Colonic mucosa (tissue), 4 donors: ENCODE data around the gene DMD. TPM values are rescaled to one million over a fixed set of nuclear protein-coding genes. Genes with fewer than 3 reads are reported as not detected.

ENCODE experiments used
- DNase-seq: peaks from one replicate; pipeline ENCODE4 v3.0.0-alpha.2; 2020
- H3K27ac ChIP-seq: fragments of 200-600 bp; one replicate; pipeline ENCODE4 v1.8.0; 2021
- H3K27me3 ChIP-seq: fragments of 200-600 bp; one replicate; pipeline ENCODE4 v1.8.0; 2021
- H3K36me3 ChIP-seq: fragments of 200-600 bp; one replicate; pipeline ENCODE4 v1.8.0; 2021
- H3K4me1 ChIP-seq: fragments of 200-600 bp; one replicate; pipeline ENCODE4 v1.8.0; 2021; ENCODE audit warnings: mild to moderate bottlenecking
- H3K4me3 ChIP-seq: fragments of 200-600 bp; one replicate; pipeline ENCODE4 v1.8.0; 2021
- H3K9ac ChIP-seq, 2 donors: one replicate each; pipeline ENCODE4 v1.7.0; 2013; ENCODE audit warnings: control low read depth in 2 of 2, low read depth in 2 of 2, low read length in 2 of 2
- H3K9me3 ChIP-seq: fragments of 200-600 bp; one replicate; pipeline ENCODE4 v1.8.0; 2021
- CTCF ChIP-seq: fragments of 200-600 bp; IDR thresholded peaks from one replicate; pipeline ENCODE4 v1.8.0; 2022; ENCODE audit warnings: antibody characterized with exemption, mild to moderate bottlenecking
- intact Hi-C: fragments of 100-400 bp; cut with DNase I; formaldehyde crosslinking; loops from one replicate; pipeline ENCODE4 v1.14.1; 2022
- total RNA-seq, 2 donors: library from RNA; stranded (reverse); fragmentation: NEBNext Ultra II Directional in 1 of 2; extraction: Animal tissue kit (Norgen Biotek cat#: 25700) in 1 of 2; gene quantifications; one replicate each; pipeline ENCODE4 v1.2.1, GENCODE V29; 2021
- donor health status: healthy.
- donor health status: DM: no; HTN: no; CAD: no.
- donor health status: DM: no; HTN: no; CAD: no.

The DMD gene
- total RNA-seq, 2 donors from 2014 or later: 7.3 to 24.5 TPM

- Histone ChIP-seq H3K36me3 (no peaks in the 10 kb centered on the region), H3K9ac (no peak overlapping the region), H3K9me3 (no peaks in the 10 kb centered on the region), H3K4me1 (no peaks in the 10 kb centered on the region), H3K4me3 (no peak overlapping the region), H3K27ac (no peak overlapping the region), H3K27me3 (no peaks in the 10 kb centered on the region)
- no peak for TF ChIP-seq CTCF
- intact Hi-C loops: loop anchor here (10.0 kb wide), 1 partner anchor 256 kb away; no protein-coding TSS in a partner anchor
- no peak for DNase-seq
These were observed 1920.2 kb downstream of the DMD start for GRCh38 chrX:31291131-31291530.

GRCh38 chrX:31287861-31288260, 1923.5 kb downstream of the DMD start:
- H3K27ac ChIP-seq: no peak overlapping the region
- H3K9me3 ChIP-seq: no peaks in the 10 kb centered on the region
- intact Hi-C loops: no loop called here
- no peaks in the 10 kb centered on the region for H3K4me1 ChIP-seq
- TF ChIP-seq CTCF: no peak
- H3K4me3 ChIP-seq: no peak overlapping the region
- DNase-seq: no peak
- H3K36me3 ChIP-seq: no peaks in the 10 kb centered on the region
- no peak overlapping the region for H3K9ac ChIP-seq
- no peaks in the 10 kb centered on the region for H3K27me3 ChIP-seq

- Histone ChIP-seq H3K9me3 (no peaks in the 10 kb centered on the region), H3K36me3 (no peaks in the 10 kb centered on the region), H3K27ac (no peak overlapping the region), H3K4me1 (no peaks in the 10 kb centered on the region), H3K9ac (no peak overlapping the region), H3K4me3 (no peak overlapping the region), H3K27me3 (no peaks in the 10 kb centered on the region)
- DNase-seq: no peak
- intact Hi-C loops: no loop called here
- TF ChIP-seq CTCF: no peak
These were observed 1930.8 kb downstream of the DMD start for GRCh38 chrX:31280580-31280979.

GRCh38 chrX:31279359-31279758, 1932.0 kb downstream of the DMD start:
- no peak for DNase-seq
- Histone ChIP-seq H3K36me3 (no peaks in the 10 kb centered on the region), H3K9me3 (no peaks in the 10 kb centered on the region), H3K4me3 (no peak overlapping the region), H3K9ac (no peak overlapping the region), H3K27me3 (no peaks in the 10 kb centered on the region), H3K27ac (no peak overlapping the region), H3K4me1 (no peaks in the 10 kb centered on the region)
- intact Hi-C loops: loop anchor here (10.0 kb wide), 1 partner anchor 375 kb away; no protein-coding TSS in a partner anchor
- TF ChIP-seq CTCF: no peak

GRCh38 chrX:31272472-31272775, 1938.9 kb downstream of the DMD start:
- intact Hi-C loops: loop anchor here (10.0 kb wide), 1 partner anchor 382 kb away; no protein-coding TSS in a partner anchor
- no peaks in the 10 kb centered on the region for H3K36me3 ChIP-seq

More at GRCh38 chrX:31272472-31272775, 1938.9 kb downstream of the DMD start:
- H3K9me3 ChIP-seq: no peaks in the 10 kb centered on the region
- H3K4me1 ChIP-seq: no peaks in the 10 kb centered on the region
- H3K9ac ChIP-seq: no peak overlapping the region
- H3K27ac ChIP-seq: no peak overlapping the region
- TF ChIP-seq CTCF: no peak
- no peaks in the 10 kb centered on the region for H3K27me3 ChIP-seq
- DNase-seq: no peak
- no peak overlapping the region for H3K4me3 ChIP-seq
